HG02610 (cell line): Measurements from ENCODE around the gene UQCRC1.

Source experiments
- ATAC-seq: cut with Tn5 transposase; IDR thresholded peaks from one replicate; pipeline ENCODE4 v1.9.1; 2021; ENCODE audit warnings: mild to moderate bottlenecking, moderate library complexity; ENCODE audit not compliant: unreplicated experiment

Gene UQCRC1

GRCh38 chr3:48633743-48634142, 24.3 kb upstream of the UQCRC1 start:
- no peak for ATAC-seq

- ATAC-seq, result no peak
Measured at GRCh38 chr3:48633256-48633655, 23.8 kb upstream of the UQCRC1 start.

- ATAC-seq, result no peak
Measured at GRCh38 chr3:48631516-48632448, 22.3 kb upstream of the UQCRC1 start.

- ATAC-seq, result no peak
Measured at GRCh38 chr3:48630833-48631232, 21.4 kb upstream of the UQCRC1 start.

- no peak for ATAC-seq
Measured at GRCh38 chr3:48630407-48630806, 21.0 kb upstream of the UQCRC1 start.

GRCh38 chr3:48629894-48630293, 20.4 kb upstream of the UQCRC1 start:
- ATAC-seq, result no peak

- no peak for ATAC-seq
Measured at GRCh38 chr3:48628277-48629017, 19.0 kb upstream of the UQCRC1 start.

- ATAC-seq, result no peak
Measured at GRCh38 chr3:48625600-48625999, 16.2 kb upstream of the UQCRC1 start.

- no peak for ATAC-seq
Measured at GRCh38 chr3:48624767-48625166, 15.3 kb upstream of the UQCRC1 start.

- ATAC-seq, result no peak
Measured at GRCh38 chr3:48623851-48624547, 14.6 kb upstream of the UQCRC1 start.

- no peak for ATAC-seq
Measured at GRCh38 chr3:48621461-48621869, 12.0 kb upstream of the UQCRC1 start, which contains the start of gene TMEM89. Gene TMEM89 (minus strand): TSS chr3:48621769. CDS start chr3:48621756, 13 bp downstream.

GRCh38 chr3:48619541-48620524, 10.4 kb upstream of the UQCRC1 start:
- ATAC-seq, result no peak

- ATAC-seq, result no peak
Measured at GRCh38 chr3:48617559-48617958, 8.1 kb upstream of the UQCRC1 start.

GRCh38 chr3:48614044-48614443, 4.6 kb upstream of the UQCRC1 start:
- no peak for ATAC-seq

GRCh38 chr3:48612309-48612708, 2.9 kb upstream of the UQCRC1 start:
- no peak for ATAC-seq

GRCh38 chr3:48607519-48607918, 1.9 kb downstream of the UQCRC1 start:
- no peak for ATAC-seq

- ATAC-seq, result no peak
Measured at GRCh38 chr3:48601622-48601994, 7.8 kb downstream of the UQCRC1 start.

GRCh38 chr3:48600711-48601621, 8.5 kb downstream of the UQCRC1 start:
- ATAC-seq, result no peak
